Posterior cingulate gyrus (tissue), 11 donors: ENCODE data around the gene LIMK1.
"Not testable (repeated sequence)": the region's sequence is repeated elsewhere in the genome, so short reads cannot be mapped to it uniquely, and the experiment has no call there.

ENCODE experiments used
- DNase-seq, 10 donors: peaks; one replicate each; pipeline versions ENCODE4 v3.0.0 to v3.0.0-alpha.2; 2020 to 2021; ENCODE audit warnings: mixed read lengths in 3 of 10
- intact Hi-C: fragments of 100-400 bp; cut with DNase I; formaldehyde crosslinking; loops from one replicate; pipeline ENCODE4 v1.15.1; 2023

LIMK1 gene

GRCh38 chr7:74165867-74166593 is 82.4 kb downstream of the LIMK1 start:
- no peak for DNase-seq
- intact Hi-C loops: no loop called here

GRCh38 chr7:74167324-74167723 is 83.7 kb downstream of the LIMK1 start:
- intact Hi-C loops, DNase-seq: not testable (repeated sequence)
